Pancreas (tissue), 10 donors: Measurements from ENCODE around the gene ASCC3. TPM values are rescaled to one million over a fixed set of nuclear protein-coding genes. Genes with fewer than 3 reads are reported as not detected.

Experiments
- ATAC-seq, 4 donors: fragments of 200-7000 bp; cut with Tn5 transposase; one replicate each; pipeline versions ENCODE4 v1.8.0 to v1.9.1; 2020; ENCODE audit warnings: mild to moderate bottlenecking in 4 of 4, moderate library complexity in 4 of 4
- DNase-seq, 6 donors: peaks; one replicate each; pipeline ENCODE4 v3.0.0-alpha.2; 2020
- FAIRE-seq: peaks from 2 replicates; lab custom pipeline; 2012; peaks lifted over from hg19 to GRCh38; lab: Jason Lieb, UNC
- H3K27ac ChIP-seq, 4 donors: fragments of 200-600 bp; sonication (generic); 1 replicate in 3 of 4; 2 replicates in 1 of 4; pipeline versions ENCODE4 v1.5.0 to v1.8.0; 2020
- H3K27me3 ChIP-seq, 4 donors: fragments of 200-600 bp; one replicate each; pipeline ENCODE4 v1.8.0; 2021
- H3K36me3 ChIP-seq, 3 donors: fragments of 200-600 bp; sonication (generic) in 1 of 3; one replicate each; pipeline versions ENCODE4 v1.5.0 to v1.8.0; 2020 to 2021
- H3K4me1 ChIP-seq, 3 donors: fragments of 200-600 bp; one replicate each; pipeline ENCODE4 v1.8.0; 2021
- H3K4me3 ChIP-seq, 4 donors: fragments of 200-600 bp; sonication (generic) in 2 of 4; one replicate each; pipeline versions ENCODE4 v1.5.0 to v1.8.0; 2020 to 2021
- H3K9me3 ChIP-seq, 4 donors: fragments of 200-600 bp; one replicate each; pipeline ENCODE4 v1.8.0; 2021
- WGBS, 2 donors: extraction: QIAGEN DNeasy Blood & Tissue Kit; methylation state at CpG; one replicate each; pipeline ENCODE4 v1.1.7; 2013; 5-methylcytosine and 5-hydroxymethylcytosine counted together
- intact Hi-C, 3 donors: fragments of 100-400 bp; cut with DNase I; formaldehyde crosslinking; loops; one replicate each; pipeline versions ENCODE4 v1.11.1 to v1.14.2; 2022
- polyA plus RNA-seq, 2 donors: library from polyadenylated mRNA; stranded (reverse); fragments of 200-250 nt; gene quantifications; one replicate each; pipeline ENCODE4 v1.2.3, GENCODE V29; 2013
- total RNA-seq, 6 donors: library from RNA; stranded (reverse); fragmentation: NEBNext Ultra II Directional in 4 of 6; extraction: Animal tissue kit (Norgen Biotek cat#: 25700) in 4 of 6; gene quantifications; one replicate each; pipeline versions ENCODE4 v1.2.1 to v1.2.4, GENCODE V29; 2021 to 2023
- TF ChIP-seq, protein P1 (sequence below), 4 donors: fragments of 200-600 bp; sonication (generic) in 3 of 4; IDR thresholded peaks; one replicate each; pipeline versions ENCODE4 v1.5.0 to v1.8.0; 2021; ENCODE audit warnings: antibody characterized with exemption in 4 of 4
- donor health status: healthy with polysubstance abuse.
- donor health status: DM: no; HTN: no; CAD: no; lungs with moderate emphysema.
- donor health status: DM: no; HTN: no; CAD: no.
- donor health status: control.
- donor health status: control.
- donor health status: Bipolar disorder and iron deficiency.
- donor health status: DM: yes; HTN: yes; CAD: no.
- donor health status: DM: no; HTN: no; CAD: no.
- donor health status: DM: no; HTN: no; CAD: no.
- donor health status: DM: yes; HTN: yes; CAD: no.

Gene ASCC3
- total and polyA plus RNA-seq, 8 donors = 4.4 to 20.3 (median 13.4) TPM

- no peak for DNase-seq
- ATAC-seq = no peak
- H3K27ac ChIP-seq = no peak overlapping the region
- H3K4me1 ChIP-seq = peaks cover 0 to 4% (median 0%) of the 10 kb centered on the region in 3 donors
- H3K4me3 ChIP-seq = no peak overlapping the region
- H3K27me3 ChIP-seq = no peaks in the 10 kb centered on the region
- TF ChIP-seq, protein P1, sequence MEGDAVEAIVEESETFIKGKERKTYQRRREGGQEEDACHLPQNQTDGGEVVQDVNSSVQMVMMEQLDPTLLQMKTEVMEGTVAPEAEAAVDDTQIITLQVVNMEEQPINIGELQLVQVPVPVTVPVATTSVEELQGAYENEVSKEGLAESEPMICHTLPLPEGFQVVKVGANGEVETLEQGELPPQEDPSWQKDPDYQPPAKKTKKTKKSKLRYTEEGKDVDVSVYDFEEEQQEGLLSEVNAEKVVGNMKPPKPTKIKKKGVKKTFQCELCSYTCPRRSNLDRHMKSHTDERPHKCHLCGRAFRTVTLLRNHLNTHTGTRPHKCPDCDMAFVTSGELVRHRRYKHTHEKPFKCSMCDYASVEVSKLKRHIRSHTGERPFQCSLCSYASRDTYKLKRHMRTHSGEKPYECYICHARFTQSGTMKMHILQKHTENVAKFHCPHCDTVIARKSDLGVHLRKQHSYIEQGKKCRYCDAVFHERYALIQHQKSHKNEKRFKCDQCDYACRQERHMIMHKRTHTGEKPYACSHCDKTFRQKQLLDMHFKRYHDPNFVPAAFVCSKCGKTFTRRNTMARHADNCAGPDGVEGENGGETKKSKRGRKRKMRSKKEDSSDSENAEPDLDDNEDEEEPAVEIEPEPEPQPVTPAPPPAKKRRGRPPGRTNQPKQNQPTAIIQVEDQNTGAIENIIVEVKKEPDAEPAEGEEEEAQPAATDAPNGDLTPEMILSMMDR (IDR thresholded peaks at IDR 0.05) = no peak
- intact Hi-C loops = no loop called here
- H3K36me3 ChIP-seq = no peaks in the 10 kb centered on the region
- no peak for FAIRE-seq
- WGBS, 2 donors = 81 to 97% methylated on average over 1 of the region's 1 CpG
- no peaks in the 10 kb centered on the region for H3K9me3 ChIP-seq
Measured at GRCh38 chr6:100695445-100695844, 185.7 kb downstream of the ASCC3 start.

- intact Hi-C loops = no loop called here
- TF ChIP-seq, protein P1 (IDR thresholded peaks at IDR 0.05) = no peak
- peaks cover 0 to 4% (median 0%) of the 10 kb centered on the region in 3 donors for H3K4me1 ChIP-seq
- no peak overlapping the region for H3K27ac ChIP-seq
- H3K36me3 ChIP-seq = no peaks in the 10 kb centered on the region
- H3K9me3 ChIP-seq = no peaks in the 10 kb centered on the region
- DNase-seq = no peak
- WGBS, 2 donors = 97 to 99% methylated on average over 1 of the region's 1 CpG
- no peak overlapping the region for H3K4me3 ChIP-seq
- H3K27me3 ChIP-seq = no peaks in the 10 kb centered on the region
- no peak for ATAC-seq
- FAIRE-seq = no peak
Measured at GRCh38 chr6:100693249-100693927, 187.7 kb downstream of the ASCC3 start.

DNA sequence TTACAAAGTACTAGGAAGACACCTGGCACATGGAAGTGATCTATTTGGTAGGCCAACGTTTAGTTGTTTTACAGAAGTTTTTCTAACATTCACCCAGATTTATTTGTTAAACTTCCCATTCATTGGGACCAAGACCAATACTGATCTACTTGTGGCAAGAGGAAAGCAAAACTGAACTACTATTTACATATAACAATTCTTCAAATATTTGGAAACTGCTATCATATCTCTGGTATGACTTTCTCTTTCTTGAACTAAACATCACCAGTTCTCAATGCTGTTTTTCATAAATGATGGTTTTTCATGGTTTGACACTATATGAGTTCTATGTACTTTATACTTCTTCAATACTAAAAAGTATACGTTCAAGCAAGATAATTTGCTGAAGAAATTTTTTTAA is 189.2 kb downstream of the ASCC3 start:
- Histone ChIP-seq H3K27me3 (no peaks in the 10 kb centered on the region), H3K4me1 (peaks cover 0 to 4% (median 0%) of the 10 kb centered on the region in 3 donors), H3K27ac (no peak overlapping the region), H3K36me3 (no peaks in the 10 kb centered on the region), H3K9me3 (no peaks in the 10 kb centered on the region), H3K4me3 (no peak overlapping the region)
- DNase-seq (no peak), FAIRE-seq (no peak), ATAC-seq (no peak)
- TF ChIP-seq, protein P1 (IDR thresholded peaks at IDR 0.05) = no peak
- intact Hi-C loops = no loop called here
- 59 to 68% methylated on average over 2 of the region's 2 CpGs for WGBS, 2 donors

DNA sequence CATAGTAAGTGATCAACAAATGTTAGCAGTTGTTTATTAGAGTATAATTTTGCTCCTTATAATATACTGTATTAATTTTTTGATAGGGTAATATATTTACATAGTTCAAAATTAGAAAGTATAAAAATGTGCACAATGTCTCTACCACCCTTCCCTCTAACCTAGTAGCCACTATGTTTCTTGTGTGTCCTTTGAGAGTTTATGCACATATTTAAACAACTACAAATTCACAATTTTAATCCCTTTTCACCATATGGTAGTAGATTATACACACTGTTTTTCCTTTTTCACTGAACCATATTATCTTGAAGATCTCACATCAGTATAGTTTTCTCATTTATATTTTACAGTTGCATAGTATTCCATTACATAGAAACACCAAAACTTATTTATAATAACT is 194.9 kb downstream of the ASCC3 start:
- no peaks in the 10 kb centered on the region for H3K36me3 ChIP-seq
- intact Hi-C loops = no loop called here
- DNase-seq (no peak), ATAC-seq (no peak), FAIRE-seq (no peak)
- no peak overlapping the region for H3K27ac ChIP-seq
- no peaks in the 10 kb centered on the region for H3K9me3 ChIP-seq
- no peaks in the 10 kb centered on the region for H3K27me3 ChIP-seq
- H3K4me1 ChIP-seq = no peaks in the 10 kb centered on the region
- H3K4me3 ChIP-seq = no peak overlapping the region
- TF ChIP-seq, protein P1 (IDR thresholded peaks at IDR 0.05) = no peak

DNA sequence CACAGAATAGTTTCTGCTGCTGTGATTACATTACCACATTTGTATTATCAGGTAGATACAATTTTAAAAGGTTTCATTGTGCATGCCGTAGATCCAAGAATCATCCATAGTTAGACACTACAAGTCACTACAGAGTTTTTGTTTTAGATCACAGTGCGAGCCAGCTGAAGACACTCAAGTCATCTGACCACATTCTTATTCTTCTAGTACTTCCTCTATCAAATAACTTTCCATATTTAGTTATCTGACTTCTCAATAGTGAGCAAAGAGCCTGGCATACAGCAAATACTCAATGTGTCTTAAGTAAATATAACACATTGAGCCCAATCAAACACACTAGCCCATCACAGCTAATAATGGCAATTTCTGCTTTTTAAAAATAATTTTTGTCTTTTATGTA is 195.4 kb downstream of the ASCC3 start:
- TF ChIP-seq, protein P1 (IDR thresholded peaks at IDR 0.05) = no peak
- intact Hi-C loops = no loop called here

More for the DNA sequence above, 195.4 kb downstream of the ASCC3 start:
- WGBS, 2 donors = 97 to 100% methylated on average over 2 of the region's 2 CpGs
- Histone ChIP-seq H3K9me3 (no peaks in the 10 kb centered on the region), H3K27ac (no peak overlapping the region), H3K36me3 (no peaks in the 10 kb centered on the region), H3K4me3 (no peak overlapping the region), H3K27me3 (no peaks in the 10 kb centered on the region), H3K4me1 (no peaks in the 10 kb centered on the region)
- DNase-seq (no peak), FAIRE-seq (no peak), ATAC-seq (no peak)
